Stimulated activated CD8-positive, alpha-beta memory T cell treated with anti-CD3 and anti-CD28 coated beads, Interleukin-15, amount 100 ng/mL, for 24 hours (primary cell): ENCODE measurements around the gene GYG2.
"Not testable (repeated sequence)": the region's sequence is repeated elsewhere in the genome, so short reads cannot be mapped to it uniquely, and the experiment has no call there.

Experiments
- DNase-seq: peaks from one replicate; pipeline ENCODE4 v3.0.0-alpha.2; 2020; ENCODE audit warnings: low read depth

GYG2 gene

DNA sequence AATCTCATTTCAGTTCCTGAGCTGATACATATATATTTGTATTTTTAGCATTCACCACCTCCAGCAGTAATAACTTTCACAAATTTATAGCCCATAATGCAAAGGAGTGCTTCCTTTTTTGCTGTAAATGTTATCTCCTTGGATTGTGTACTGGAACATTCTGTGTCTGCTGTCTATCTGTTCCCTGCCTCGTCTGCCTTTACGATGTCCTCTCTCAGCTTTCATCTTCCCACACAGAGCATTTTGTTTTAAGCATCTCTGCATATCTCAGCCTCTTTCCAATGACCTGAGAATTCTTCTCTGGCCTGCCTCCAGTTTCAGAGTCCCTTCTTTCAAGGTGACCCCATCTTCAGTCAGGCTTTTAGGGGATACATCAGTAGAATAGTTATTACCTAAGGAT, 43.1 kb downstream of the GYG2 start:
- DNase-seq = no peak

DNA sequence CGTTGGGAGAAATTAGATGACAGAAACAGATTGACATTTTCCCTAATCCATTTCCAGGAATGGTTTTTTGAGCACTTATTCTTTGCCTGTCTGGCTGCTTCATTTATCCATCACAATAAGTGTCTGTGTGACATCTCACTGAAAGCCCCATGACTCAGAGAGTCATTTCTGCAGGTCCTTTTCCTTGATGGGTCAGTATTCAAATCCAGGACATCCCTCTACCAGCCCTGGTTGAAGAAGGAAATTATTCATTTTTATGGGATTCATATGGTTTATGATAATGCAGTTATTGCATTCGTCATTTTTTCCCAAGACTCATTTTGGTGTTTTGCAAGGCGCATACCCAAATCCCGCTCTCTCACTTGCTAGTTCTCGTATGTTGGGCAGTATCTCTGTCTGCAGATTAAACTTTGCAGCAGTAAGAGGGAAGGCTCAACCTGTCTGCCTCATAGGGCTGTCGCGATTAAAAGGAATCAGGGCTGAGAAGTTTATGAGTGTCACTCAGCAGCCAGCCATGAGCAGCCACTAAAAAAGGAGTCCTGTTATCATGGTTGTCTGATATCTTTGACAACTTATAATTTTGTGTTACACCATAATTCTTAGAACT, 44.0 kb downstream of the GYG2 start:
- DNase-seq = no peak

DNA sequence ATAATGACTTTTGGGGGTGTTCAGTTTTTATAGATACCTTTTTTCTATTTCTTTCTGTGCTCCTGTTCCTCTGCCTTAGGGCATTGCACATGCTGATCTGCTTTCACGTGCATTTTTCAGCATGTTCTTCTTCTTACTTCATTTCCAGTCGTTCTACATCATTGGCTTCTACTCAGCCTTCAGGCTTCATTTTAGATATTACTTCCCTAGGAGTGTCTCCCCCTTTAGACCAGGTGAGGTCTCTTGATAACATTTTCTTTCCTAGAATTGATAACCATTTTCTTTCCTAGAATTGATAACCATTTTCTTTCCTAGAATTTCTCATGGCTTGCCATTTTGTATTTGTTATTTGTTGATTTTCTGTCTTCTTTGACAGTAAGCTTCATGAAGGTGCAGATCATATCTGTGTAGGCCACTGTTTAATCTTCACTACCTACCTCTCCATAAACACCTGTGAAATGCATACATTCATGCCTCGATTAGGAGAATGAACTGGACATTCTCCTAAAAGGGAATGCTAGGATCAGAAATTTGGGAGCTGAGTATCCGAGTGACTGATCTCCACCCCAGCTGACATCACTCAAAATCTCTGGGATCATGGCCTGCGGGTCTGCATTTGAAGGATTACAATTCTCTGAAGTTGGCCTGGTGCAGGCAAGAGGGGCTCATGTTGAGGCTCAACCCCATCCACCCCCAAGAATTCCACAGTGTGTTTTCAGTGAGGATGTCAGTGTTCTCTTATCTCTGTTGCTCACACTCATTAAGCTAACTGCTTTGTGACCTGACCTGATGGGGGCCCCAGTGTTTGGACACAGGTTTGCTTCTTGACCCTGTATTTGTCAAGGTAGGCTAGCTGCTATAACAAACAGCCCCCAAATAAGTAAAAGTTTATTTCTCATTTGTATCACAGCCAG, 45.7 kb downstream of the GYG2 start:
- DNase-seq = no peak

DNA sequence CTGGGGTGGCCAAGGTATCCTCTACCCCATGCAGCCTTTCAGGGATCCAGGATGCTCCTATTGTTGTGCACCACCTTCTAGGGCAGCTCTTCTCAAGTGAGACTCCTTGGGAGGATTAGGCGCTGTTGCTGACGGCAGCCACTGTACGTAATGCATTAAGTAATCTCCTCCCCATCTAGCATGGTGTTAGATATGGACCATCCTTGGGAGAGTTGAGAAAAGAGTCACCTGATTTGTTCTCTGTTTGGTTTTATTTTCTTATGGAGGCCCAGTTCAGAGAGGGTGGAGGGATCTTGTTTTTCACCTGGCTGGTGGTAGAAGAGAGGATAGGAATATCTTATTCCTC, 46.4 kb downstream of the GYG2 start:
- DNase-seq = no peak

DNA sequence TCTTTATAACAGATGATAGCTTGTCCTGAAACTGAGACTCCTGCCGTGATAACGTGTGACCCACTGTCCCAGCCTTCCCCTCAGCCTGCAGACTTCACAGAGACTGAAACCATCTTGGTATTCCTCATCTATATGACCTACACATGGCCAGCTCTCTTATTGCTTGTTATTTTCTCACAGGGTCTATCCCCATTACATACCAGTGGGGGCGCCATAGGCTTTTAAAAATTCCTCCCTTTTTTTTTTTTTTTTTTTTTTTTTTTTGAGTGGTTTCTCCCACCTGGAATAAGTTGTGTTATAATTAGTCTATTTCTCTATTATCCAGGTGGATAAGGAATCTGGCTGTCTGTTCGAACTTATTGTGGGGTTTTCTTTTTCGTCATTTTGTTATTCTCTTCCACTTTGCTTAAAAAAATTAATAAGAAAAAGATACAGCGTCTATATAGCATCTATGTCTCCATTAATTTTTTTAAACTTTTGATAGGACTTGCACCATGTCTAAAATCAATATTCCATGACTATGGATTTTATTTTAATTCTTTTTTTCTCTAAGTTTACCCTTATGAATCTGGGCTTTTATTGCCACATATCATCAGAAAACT, 47.2 kb downstream of the GYG2 start:
- no peak for DNase-seq

DNA sequence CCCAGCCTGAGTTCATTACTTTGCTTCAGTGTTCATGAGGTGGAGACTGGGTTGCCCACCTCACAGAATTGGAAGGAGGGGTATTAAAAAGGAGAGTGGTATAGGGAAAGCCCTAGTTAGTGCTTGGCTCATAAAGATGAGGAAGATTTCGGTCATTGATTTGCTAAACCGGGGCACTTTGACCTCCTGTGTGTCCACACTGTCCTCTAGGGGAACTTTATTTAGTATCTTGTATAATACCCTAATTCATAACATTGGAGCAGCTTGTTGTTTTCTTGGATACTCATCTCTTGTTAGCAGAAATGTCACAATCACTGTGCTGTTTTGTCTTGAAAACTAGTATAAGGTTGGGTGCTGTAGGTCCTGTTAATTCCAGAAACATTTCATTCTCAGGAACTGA, 49.8 kb downstream of the GYG2 start:
- DNase-seq = no peak

DNA sequence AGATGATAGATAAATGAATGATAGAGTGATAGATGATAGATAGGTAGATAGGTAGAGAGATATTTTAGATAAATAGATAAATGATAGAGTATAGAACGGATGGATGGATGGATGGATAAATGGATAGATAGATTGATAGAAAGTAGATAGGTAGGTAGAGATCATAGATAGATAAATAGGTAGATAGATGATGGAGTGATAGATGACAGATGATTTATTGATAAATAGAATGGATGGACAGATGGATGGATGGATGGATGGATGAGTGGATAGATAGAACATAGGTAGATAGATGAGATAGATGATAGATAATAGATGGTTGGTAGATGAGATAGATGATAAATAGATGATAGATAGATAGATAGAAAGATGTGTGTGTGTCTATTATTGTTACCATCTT, 50.9 kb downstream of the GYG2 start:
- no peak for DNase-seq

DNA sequence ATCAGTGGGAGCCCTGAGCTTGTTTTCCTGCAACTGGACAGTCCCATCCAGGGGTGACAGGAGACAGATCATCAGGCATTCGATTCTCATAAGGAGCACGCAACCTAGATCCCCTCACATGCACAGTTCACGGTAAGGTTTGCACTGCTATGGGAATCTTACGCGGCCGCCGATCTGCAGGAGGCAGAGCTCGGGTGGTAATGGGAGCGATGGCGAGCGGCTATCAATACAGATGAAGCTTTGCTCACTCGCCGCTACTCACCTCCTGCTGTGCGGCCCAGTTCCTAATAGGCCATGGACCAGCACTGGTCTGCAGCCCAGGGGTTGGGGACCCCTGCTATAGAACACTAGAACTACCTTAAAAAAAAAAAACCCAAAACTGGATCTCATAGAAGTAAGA, 55.0 kb downstream of the GYG2 start:
- DNase-seq = no peak

DNA sequence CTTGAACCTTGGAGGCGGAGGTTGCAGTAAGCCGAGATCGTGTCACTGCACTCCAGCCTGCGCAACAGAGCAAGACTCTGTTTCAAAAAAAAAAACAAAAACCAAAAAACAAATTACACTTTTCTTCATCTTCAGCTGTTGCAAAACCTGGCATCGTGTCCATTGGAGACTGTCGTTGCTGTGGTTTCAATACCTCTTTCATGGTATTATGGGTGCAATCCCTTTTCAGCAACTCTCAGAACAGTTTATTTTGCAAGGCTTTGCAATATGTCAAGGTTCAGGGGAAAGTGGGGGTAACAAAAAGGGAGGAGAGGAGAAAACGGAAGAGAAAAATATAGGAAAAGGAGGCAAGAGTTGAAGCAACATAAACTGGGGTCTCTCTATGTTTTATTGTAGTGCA, 59.6 kb downstream of the GYG2 start:
- no peak for DNase-seq

DNA sequence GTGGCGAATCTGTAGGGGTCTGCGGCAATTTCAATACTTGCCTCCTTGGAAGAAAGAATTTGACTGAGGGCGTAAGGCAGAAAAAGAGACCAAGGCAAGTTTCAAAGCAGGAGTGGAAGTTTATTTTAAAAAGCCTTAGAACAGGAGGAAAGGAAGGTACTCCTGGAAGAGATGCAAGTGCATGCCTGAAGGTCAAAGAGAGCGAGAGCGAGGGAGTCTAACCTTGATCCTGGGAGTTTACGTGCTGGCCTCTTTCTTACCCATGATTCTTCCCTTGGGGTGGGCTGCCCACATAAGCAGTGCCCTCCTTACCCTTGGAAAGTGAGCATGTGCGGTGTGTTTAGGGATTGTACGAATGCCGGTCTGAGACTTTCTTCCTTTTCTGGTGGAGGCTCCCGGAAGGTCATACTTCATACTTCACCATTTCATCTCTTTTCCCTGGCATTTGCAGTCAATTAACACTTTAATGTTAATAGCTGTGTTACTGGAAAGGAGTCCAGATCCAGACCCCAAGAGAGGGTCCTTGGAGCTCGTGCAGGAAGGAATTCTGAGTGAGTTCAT, 60.4 kb downstream of the GYG2 start:
- no peak for DNase-seq

DNA sequence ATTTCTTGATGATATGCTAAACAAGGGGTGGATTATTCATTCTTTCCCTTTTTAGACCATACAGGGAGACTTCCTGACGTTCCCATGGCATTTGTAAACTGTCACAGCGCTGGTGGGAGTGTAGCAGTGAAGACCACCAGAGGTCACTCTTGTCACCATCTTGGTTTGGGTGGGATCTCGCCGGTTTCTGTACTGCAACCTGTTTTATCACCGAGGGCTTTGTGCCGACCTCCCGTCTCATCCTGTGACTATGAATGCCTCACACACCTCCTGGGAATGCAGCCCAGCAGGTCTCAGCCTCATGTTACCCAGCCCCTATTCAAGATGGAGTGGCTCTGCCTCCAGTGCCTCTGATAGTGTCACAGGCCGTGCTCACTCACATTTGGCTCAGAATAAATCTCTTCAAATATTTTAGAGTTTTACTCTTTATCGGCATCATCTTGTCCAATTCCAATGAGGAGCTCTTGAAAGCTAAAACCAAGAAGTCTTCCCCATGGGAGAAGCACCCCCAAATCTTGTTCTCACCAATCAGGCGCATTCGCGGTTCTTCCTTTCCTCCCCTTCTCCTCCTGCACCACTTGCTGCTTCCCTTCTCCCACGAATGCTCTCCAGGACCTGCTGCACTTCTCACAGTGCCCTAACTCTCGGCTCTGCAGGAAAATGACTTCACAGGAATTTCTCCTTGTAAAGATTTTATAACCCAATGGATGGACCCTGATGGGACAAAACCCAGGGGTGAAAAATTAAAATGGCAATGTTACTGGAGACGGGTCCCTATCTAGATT, 61.2 kb downstream of the GYG2 start:
- DNase-seq = not testable (repeated sequence)

DNA sequence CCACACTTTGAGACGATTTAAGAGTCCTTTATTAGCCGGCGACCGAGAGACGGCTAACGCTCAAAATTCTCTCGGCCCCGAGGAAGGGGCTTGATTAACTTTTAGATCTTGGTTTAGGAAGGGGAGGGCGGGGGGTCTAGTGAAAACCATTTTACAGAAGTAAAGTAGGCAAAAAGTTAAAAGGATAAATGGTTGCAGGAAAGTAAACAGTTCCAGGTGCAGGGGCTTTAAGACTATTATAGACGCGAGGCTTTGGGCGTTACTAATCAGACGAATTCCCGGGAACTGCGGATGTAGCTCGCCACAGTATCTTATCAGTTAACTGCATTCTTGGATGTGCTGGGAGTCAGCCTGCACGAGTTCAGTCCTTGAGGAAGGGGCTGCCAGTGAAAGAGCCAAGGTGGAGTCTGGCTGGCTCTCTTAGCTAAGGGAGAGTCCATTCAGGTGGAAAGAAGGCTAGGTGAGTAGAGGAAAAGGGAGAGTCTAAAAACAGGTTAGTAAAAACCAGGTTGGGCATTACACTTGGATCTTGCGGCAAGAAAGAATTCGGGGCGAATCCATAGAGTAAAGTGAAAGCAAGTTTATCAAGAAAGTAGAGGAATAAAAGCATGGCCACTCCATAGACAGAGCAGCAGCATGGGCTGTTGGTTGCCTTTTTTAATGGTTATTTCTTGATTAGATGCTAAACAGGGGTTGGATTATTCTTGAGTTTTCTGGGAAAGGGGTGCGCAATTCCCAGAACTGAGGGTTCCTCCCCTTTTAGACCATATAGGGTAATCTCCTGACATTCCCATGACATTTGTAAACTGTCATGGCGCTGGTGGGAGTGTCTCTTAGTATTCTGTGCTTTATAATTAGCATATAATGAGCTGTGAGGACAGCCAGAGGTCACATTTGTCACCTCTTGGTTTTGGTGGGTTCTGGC, 62.1 kb downstream of the GYG2 start:
- DNase-seq = not testable (repeated sequence)

DNA sequence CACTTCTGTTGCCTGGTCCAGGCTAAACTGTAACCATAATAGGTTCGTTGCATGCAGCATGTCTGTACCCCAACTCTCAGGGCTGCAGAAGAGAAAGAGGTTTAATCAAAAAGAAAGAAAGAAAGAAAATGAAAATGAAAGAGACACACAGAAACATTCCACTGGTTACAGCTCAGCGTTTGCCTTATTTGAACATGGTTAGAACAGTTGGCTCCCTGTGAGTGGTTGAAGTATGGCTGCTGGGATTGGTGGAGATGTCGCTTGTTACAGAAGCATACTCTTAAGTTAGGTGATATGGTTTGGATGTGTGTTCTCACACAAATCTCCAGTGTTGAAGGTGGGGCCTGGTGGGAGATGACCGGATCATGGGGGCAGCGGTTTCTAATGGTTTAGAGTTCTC, 64.1 kb downstream of the GYG2 start:
- no peak for DNase-seq

DNA sequence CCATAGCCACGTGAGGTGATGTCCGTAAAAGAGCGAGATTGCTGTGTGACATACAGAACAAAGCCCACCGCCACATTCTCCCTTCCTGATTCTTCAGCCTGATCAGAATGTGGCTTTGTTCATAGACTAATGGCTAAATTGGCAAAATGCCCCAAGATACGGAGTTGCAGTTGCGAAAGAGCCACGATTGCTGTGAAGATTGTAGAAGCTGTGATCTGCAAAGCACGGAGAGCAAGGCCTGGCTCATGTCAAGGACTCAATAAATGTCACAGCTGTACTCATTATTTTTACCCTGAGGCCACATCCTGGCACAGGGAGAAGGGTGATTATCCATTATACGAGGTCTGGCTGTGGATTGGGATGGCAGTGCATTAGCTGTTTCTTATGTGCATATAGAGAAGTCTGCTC, 66.2 kb downstream of the GYG2 start:
- no peak for DNase-seq

DNA sequence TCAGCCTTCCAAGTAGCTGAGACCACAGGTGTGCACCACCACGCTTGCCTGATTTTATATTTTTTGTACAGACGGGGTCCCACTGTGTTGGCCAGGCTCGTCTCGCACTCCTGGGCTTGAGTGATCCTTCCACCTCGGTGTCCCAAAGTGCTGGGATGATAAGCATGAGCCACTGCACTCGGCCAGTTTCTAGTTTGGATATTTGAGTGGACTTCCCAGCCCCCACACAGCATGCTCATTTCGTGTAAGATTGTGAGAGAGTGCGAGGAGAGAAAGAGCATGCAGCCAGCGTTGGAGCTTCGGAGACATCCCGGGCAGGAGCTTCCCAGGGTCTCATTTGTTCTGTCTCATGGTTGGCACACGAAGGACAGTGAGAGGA, 68.6 kb downstream of the GYG2 start:
- DNase-seq = no peak

DNA sequence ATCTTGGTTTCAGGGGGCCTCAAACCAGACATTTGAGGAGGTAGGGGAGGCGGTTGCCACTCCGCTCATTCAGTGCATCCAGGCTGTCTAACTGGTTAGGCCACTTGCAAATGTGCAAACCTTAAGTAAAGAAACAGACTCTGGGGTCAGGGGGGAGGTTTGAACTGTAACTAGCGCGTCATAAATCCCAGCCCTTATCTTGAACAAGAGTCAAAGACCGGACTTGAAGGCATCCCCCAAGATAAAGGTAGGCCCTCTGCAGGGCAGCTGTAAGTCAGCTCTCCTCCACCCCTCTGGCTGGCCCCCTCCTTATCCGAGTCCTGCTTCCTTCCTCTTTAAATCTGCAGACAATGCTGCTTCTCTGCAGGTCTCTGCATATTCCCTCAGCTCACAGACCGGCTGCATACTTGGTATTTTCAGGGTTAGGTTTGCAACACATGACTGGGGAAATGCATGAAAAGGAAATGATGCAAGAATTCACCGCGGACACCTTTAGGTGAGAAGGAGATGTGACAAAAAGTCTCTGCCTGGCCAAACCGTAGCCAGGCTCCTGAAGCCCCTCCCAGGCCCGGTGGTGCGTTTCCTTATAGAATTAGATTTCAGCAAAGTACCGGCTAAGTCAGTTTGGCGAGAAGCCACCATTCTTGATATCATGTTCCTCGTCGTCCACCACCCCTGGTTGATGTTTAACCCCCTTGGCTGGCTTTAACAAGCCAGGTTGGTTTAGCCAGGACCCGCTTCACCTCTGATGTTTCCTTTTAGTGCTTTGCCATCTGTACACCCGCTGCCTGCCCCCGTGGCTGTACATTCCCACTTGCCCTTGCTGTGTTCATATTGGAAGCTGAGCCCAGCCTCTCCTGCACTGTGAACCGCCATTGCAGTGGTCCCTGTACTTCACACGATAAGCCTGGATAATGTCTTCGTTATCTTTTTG, 69.2 kb downstream of the GYG2 start:
- not testable (repeated sequence) for DNase-seq

DNA sequence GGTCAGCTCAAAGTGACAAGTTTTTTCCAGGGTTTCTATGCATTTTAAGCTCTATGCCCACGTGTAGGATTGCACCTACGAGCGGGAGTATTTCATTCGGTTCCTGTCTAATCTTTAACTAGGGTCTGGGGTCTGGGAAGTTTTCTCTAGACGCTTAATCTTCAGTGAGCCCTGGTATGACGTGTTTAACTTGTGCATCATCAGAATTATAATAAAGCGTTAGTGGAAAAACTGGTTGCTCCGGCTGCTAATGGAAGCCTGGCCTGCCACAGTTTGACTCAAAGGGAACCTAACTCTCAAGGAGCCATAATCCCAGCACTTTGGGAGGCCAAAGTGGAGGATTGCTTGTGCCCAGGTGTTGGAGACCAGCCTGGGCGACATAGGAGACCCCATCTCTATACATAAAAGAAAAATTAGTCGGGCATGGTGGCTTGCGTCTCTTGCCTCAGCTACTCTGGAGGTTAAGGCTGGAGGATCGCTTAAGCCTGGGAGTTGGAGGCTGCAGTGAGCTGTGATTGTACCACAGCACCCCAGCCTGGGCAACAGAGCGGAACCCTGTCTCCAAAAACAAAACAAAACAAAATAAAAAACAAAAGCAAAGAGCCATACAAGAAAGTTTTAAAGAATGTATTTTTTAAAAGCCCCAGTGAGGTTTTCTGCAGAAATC, 70.2 kb downstream of the GYG2 start:
- DNase-seq = no peak

DNA sequence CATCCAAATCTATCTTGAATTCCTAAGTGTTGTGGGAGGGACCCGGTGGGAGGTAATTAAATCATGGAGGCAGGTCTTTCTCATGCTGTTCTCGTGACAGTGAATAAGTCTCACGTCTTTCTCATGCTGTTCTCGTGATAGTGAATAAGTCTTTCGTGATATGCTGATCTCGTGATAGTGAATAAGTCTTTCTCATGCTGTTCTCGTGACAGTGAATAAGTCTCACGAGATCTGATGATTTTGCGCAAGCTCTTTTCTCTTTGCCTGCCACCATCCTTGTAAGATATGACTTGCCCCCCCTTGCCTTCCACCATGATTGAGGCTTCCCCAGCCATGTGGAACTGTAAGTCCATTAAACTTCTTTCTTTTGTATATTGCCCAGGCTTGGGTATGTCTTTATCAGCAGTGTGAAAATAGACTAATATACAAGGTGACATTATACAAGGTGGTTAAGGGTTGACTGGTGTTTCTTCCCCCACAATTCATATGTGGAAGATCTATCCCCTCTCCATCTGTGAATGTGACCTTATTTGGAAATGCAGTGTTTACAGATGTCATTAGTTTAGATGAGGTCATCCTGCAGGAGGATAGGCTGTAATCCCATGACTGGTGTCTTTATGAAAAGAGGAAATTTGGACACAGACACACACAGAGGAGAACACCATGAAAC, 72.8 kb downstream of the GYG2 start:
- DNase-seq = no peak

DNA sequence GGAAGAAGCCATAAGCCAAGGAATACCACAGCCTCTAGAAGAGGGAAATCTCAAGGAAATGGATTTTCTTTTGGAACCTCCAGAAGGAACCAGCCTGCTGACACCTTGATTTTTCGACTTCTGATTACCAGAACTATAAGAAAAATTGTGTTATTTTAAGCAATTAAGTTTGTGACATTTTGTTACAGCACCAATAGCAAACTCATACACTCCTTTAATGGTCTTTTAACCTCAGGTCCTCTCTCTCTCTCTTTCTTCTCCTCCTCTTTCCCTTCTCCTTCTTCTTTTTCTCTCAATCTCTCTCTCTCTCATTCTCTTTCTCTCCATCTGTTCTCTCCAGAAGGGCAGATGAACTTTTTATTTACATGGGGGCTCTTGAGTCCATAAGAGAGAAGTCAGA, 74.1 kb downstream of the GYG2 start:
- no peak for DNase-seq
